ENCODE data around the gene ARID3B. TPM values are rescaled to one million over a fixed set of nuclear protein-coding genes. Genes with fewer than 3 reads are reported as not detected.

Gene ARID3B
- total RNA-seq, 4 donors from 2014 or later: 6.7 to 12.3 (median 8.4) TPM

DNA sequence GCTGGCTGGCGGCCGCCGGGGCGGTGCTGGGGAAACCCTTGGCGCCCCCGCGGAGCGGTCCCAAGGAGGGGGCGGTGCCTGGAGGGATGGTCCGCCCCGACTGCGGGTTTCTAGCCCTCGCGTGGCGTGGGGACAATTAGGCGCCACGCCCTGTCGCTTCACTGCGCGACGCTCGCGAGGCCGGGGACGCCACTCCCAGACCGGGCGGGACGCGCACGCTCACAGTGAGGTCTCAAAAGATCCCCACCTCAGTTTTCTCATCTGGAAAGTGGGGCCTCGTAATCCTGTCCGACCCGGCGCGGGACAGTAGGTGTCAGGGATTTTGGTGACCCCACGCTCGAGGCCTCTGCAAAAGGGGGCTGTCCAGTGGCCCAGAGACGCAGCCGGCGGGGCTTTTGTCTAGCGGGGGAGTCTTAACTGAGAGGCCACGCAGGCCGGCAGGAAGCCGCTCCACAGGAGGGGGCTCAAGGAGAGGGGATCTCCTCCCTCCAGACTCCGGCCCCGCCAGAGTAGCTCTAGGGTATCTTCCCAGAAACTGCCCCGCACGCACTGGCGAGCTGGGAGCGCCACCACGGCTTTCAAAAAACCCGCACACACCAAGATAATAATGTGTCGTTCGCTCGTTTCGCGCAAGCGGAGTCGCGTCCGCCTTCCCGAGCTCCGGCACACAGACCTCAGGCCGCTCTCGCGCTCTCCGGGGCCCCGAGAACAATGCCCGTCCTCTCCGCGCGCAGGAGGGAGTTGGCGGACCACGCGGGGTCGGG is 73.9 kb downstream of the ARID3B start:
- H3K9me3 ChIP-seq: no peaks in the 10 kb centered on the region
- H3K36me3 ChIP-seq: peaks cover 11% of the 10 kb centered on the region
- under 1% methylated on average over 57 of the region's 76 CpGs for WGBS
- H3K4me1 ChIP-seq: peaks cover 52% of the 10 kb centered on the region
- peak in 1 of 2 donors; percentile 26 for TF ChIP-seq POLR2A (IDR thresholded peaks at IDR 0.05)
- no peak for TF ChIP-seq EP300 (IDR thresholded peaks at IDR 0.05)
- peak in 1 of 3 donors; percentile 77 for TF ChIP-seq POLR2AphosphoS5 (IDR thresholded peaks at IDR 0.05)
- TF ChIP-seq, protein P1, sequence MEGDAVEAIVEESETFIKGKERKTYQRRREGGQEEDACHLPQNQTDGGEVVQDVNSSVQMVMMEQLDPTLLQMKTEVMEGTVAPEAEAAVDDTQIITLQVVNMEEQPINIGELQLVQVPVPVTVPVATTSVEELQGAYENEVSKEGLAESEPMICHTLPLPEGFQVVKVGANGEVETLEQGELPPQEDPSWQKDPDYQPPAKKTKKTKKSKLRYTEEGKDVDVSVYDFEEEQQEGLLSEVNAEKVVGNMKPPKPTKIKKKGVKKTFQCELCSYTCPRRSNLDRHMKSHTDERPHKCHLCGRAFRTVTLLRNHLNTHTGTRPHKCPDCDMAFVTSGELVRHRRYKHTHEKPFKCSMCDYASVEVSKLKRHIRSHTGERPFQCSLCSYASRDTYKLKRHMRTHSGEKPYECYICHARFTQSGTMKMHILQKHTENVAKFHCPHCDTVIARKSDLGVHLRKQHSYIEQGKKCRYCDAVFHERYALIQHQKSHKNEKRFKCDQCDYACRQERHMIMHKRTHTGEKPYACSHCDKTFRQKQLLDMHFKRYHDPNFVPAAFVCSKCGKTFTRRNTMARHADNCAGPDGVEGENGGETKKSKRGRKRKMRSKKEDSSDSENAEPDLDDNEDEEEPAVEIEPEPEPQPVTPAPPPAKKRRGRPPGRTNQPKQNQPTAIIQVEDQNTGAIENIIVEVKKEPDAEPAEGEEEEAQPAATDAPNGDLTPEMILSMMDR (IDR thresholded peaks at IDR 0.05): no peak
- peak overlapping the region; percentile 97 for H3K27ac ChIP-seq
- no peaks in the 10 kb centered on the region for H3K27me3 ChIP-seq
- peak overlapping the region; percentile 81 for H3K4me3 ChIP-seq
- DNase-seq (ENCODE audit: low spot score in 2 of 2): peak; percentile 88 to 92

GRCh38 chr15:74615508-74616365 is 74.7 kb downstream of the ARID3B start, which contains the start of gene CLK3:
Gene CLK3, plus strand, starts transcription at chr15:74615836. Its CDS starts 3,361 bp downstream, at chr15:74619197.
- H3K27me3 ChIP-seq: no peaks in the 10 kb centered on the region
- 0% methylated on average over 25 of the region's 91 CpGs for WGBS
- H3K4me3 ChIP-seq: peak within 1 kb of the TSS; percentile 81
- peak in 2 of 3 donors; percentile 41 to 69 for TF ChIP-seq POLR2AphosphoS5 (IDR thresholded peaks at IDR 0.05)
- TF ChIP-seq EP300 (IDR thresholded peaks at IDR 0.05): no peak
- TF ChIP-seq, protein P1 (IDR thresholded peaks at IDR 0.05): no peak
- peak in 1 of 2 donors; percentile 76 for TF ChIP-seq POLR2A (IDR thresholded peaks at IDR 0.05)
- peaks cover 58% of the 10 kb centered on the region for H3K4me1 ChIP-seq
- peak within 1 kb of the TSS; percentile 97 for H3K27ac ChIP-seq
- peaks cover 19% of the 10 kb centered on the region for H3K36me3 ChIP-seq
- peak; percentile 97 for DNase-seq (ENCODE audit: low spot score in 2 of 2)
- no peaks in the 10 kb centered on the region for H3K9me3 ChIP-seq

DNA sequence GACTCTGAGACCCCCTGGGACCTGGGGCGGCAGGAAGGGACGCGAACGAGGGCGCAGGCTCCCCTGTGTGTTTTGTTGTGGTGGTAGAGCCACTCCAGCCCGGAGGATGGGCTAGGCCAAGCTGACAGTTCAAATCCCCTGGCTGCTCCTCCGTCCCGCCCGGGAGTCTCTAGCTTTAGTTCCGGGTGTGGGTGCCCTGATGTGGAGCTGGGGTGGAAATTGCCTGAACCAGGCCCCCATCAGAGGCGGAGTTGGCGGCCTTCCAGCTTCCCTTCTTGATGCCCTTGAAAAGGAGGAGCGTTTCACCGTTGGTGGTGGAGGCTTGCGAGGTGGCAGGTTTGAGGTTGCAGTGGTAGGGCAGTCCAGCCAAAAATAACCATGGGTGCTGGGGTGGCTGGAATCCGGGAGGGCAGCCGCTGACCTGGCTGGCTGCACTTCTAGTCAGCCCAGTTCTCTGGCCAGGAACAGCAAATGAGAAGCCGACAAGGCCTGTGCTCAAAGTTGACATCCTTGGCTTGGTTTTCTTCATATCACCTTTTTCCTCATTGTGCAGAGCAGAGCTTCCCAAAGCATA is 75.4 kb downstream of the ARID3B start:
- peaks cover 58% of the 10 kb centered on the region for H3K4me1 ChIP-seq
- peak; percentile 89 to 90 for DNase-seq (ENCODE audit: low spot score in 2 of 2)
- H3K27me3 ChIP-seq: no peaks in the 10 kb centered on the region
- peak overlapping the region; percentile 97 for H3K27ac ChIP-seq
- H3K4me3 ChIP-seq: peak overlapping the region; percentile 81
- no peaks in the 10 kb centered on the region for H3K9me3 ChIP-seq
- peaks cover 26% of the 10 kb centered on the region for H3K36me3 ChIP-seq
- TF ChIP-seq POLR2AphosphoS5 (IDR thresholded peaks at IDR 0.05): peak in 1 of 3 donors; percentile 18
- TF ChIP-seq, protein P1 (IDR thresholded peaks at IDR 0.05): no peak
- TF ChIP-seq POLR2A (IDR thresholded peaks at IDR 0.05): no peak
- 0% methylated on average over 12 of the region's 18 CpGs for WGBS

GRCh38 chr15:74616996-74617395 is 76.0 kb downstream of the ARID3B start:
- no peak for DNase-seq (ENCODE audit: low spot score in 2 of 2)
- peaks cover 58% of the 10 kb centered on the region for H3K4me1 ChIP-seq
- H3K27ac ChIP-seq: peak overlapping the region; percentile 97
- no peaks in the 10 kb centered on the region for H3K27me3 ChIP-seq
- H3K4me3 ChIP-seq: peak overlapping the region; percentile 81
- no peaks in the 10 kb centered on the region for H3K9me3 ChIP-seq
- peaks cover 32% of the 10 kb centered on the region for H3K36me3 ChIP-seq
- TF ChIP-seq, protein P1 (IDR thresholded peaks at IDR 0.05): no peak
- TF ChIP-seq POLR2A (IDR thresholded peaks at IDR 0.05) (no peak), POLR2AphosphoS5 (IDR thresholded peaks at IDR 0.05) (no peak), EP300 (IDR thresholded peaks at IDR 0.05) (no peak)

Measured in suprapubic skin (tissue), 4 donors.